GM23338 (cell line): ENCODE data around the gene MAPK8IP3. TPM values are rescaled to one million over a fixed set of nuclear protein-coding genes. Genes with fewer than 3 reads are reported as not detected.

Experiments used
- ATAC-seq: fragments of 200-7000 bp; cut with Tn5 transposase; 3 replicates; pipeline ENCODE4 v1.9.1; 2020
- DNase-seq: peaks from one replicate; pipeline ENCODE4 v3.0.0-alpha.2; 2015; ENCODE audit warnings: low spot score
- H2AFZ ChIP-seq: fragments of 200-600 bp; sonication (generic); 2 replicates; pipeline ENCODE4 v1.8.0; 2016; ENCODE audit warnings: antibody characterized with exemption, mild to moderate bottlenecking, moderate library complexity
- H3F3A ChIP-seq: fragments of 200-600 bp; sonication (generic); replicated peaks from 2 replicates; pipeline ENCODE4 v1.8.0; 2017; ENCODE audit warnings: antibody characterized with exemption, mixed run types, low read depth
- H3K27ac ChIP-seq: fragments of 200-600 bp; sonication (generic); 2 replicates; pipeline ENCODE4 v1.6.1; 2016; ENCODE audit warnings: low read depth
- H3K27me3 ChIP-seq: fragments of 200-600 bp; sonication (generic); 2 replicates; pipeline ENCODE4 v1.8.0; 2016; ENCODE audit warnings: mild to moderate bottlenecking, mixed run types, moderate library complexity; ENCODE audit not compliant: insufficient read depth
- H3K36me3 ChIP-seq: fragments of 200-600 bp; sonication (generic); 2 replicates; pipeline ENCODE4 v1.8.0; 2016; ENCODE audit warnings: mild to moderate bottlenecking; ENCODE audit not compliant: insufficient read depth
- H3K4me1 ChIP-seq: fragments of 200-600 bp; sonication (generic); 2 replicates; pipeline ENCODE4 v1.8.0; 2016; ENCODE audit warnings: mild to moderate bottlenecking, moderate library complexity; ENCODE audit not compliant: insufficient read depth
- H3K4me2 ChIP-seq: fragments of 200-600 bp; sonication (generic); 2 replicates; pipeline ENCODE4 v1.7.1; 2017; ENCODE audit warnings: mixed run types
- H3K4me3 ChIP-seq: fragments of 200-600 bp; sonication (generic); 2 replicates; pipeline ENCODE4 v1.6.1; 2016; ENCODE audit warnings: mixed run types
- H3K79me2 ChIP-seq: fragments of 200-600 bp; sonication (generic); replicated peaks from 2 replicates; pipeline ENCODE4 v1.8.0; 2017; ENCODE audit warnings: mild to moderate bottlenecking; ENCODE audit not compliant: insufficient read depth
- H3K9me2 ChIP-seq: fragments of 200-600 bp; sonication (generic); 2 replicates; pipeline ENCODE4 v1.8.0; 2017; ENCODE audit not compliant: insufficient read depth
- H4K20me1 ChIP-seq: fragments of 200-600 bp; sonication (generic); replicated peaks from 2 replicates; pipeline ENCODE4 v1.8.0; 2017; ENCODE audit warnings: mild to moderate bottlenecking; ENCODE audit not compliant: insufficient read depth
- H3K27ac Mint-ChIP-seq: 2 replicates; pipeline ENCODE4 v1.8.0; 2020; ENCODE audit warnings: inconsistent platforms, mild to moderate bottlenecking, moderate library complexity, mixed read lengths
- H3K27me3 Mint-ChIP-seq: 3 replicates; pipeline ENCODE4 v1.8.0; 2022; ENCODE audit warnings: low read depth, mild to moderate bottlenecking, moderate library complexity, mixed read lengths, inconsistent platforms; ENCODE audit not compliant: insufficient read depth, poor library complexity
- H3K36me3 Mint-ChIP-seq: 3 replicates; pipeline ENCODE4 v1.8.0; 2021; ENCODE audit warnings: low read depth, mild to moderate bottlenecking, inconsistent platforms, moderate library complexity, mixed read lengths
- H3K4me1 Mint-ChIP-seq: 3 replicates; pipeline ENCODE4 v1.8.0; 2020; ENCODE audit warnings: mild to moderate bottlenecking, inconsistent platforms, mixed read lengths
- H3K4me3 Mint-ChIP-seq: 3 replicates; pipeline ENCODE4 v1.8.0; 2021; ENCODE audit warnings: moderate library complexity, mild to moderate bottlenecking, inconsistent platforms, mixed read lengths
- H3K9me3 Mint-ChIP-seq: 3 replicates; pipeline ENCODE4 v1.8.0; 2020; ENCODE audit warnings: moderate library complexity, mild to moderate bottlenecking, inconsistent platforms, mixed read lengths
- CREB1 ChIP-seq: fragments of 250-450 bp; sonication (Bioruptor Pico); IDR thresholded peaks from 2 replicates; pipeline ENCODE4 v1.5.0; 2020; ENCODE audit warnings: low read depth, mild to moderate bottlenecking, moderate library complexity
- ETS1 ChIP-seq: IDR thresholded peaks from 2 replicates; pipeline ENCODE4 v1.6.1; 2016; ENCODE audit warnings: antibody characterized with exemption
- EZH2 ChIP-seq: fragments of 200-600 bp; sonication (generic); IDR thresholded peaks from one replicate; pipeline ENCODE4 v1.8.0; 2017; ENCODE audit warnings: antibody characterized with exemption, mild to moderate bottlenecking, low read depth; ENCODE audit not compliant: unreplicated experiment
- EZH2phosphoT487 ChIP-seq: fragments of 200-600 bp; sonication (generic); IDR thresholded peaks from one replicate; pipeline ENCODE4 v1.8.1; 2018; ENCODE audit warnings: antibody characterized with exemption; ENCODE audit not compliant: unreplicated experiment
- NANOG ChIP-seq: IDR thresholded peaks from 2 replicates; pipeline ENCODE4 v1.6.1; 2016; ENCODE audit warnings: antibody characterized with exemption, borderline replicate concordance
- POLR2AphosphoS5 ChIP-seq: IDR thresholded peaks from 2 replicates; pipeline ENCODE4 v1.6.1; 2016; ENCODE audit warnings: antibody characterized with exemption, low read depth
- STAT1 ChIP-seq: IDR thresholded peaks from one replicate; pipeline ENCODE4 v1.6.1; 2016; ENCODE audit warnings: antibody characterized with exemption; ENCODE audit not compliant: unreplicated experiment
- ZNF331 ChIP-seq: fragments of 250-450 bp; sonication (Bioruptor Pico); IDR thresholded peaks from 2 replicates; pipeline ENCODE4 v1.5.0; 2020; ENCODE audit warnings: low read depth, mild to moderate bottlenecking, moderate library complexity
- polyA plus RNA-seq: library from polyadenylated mRNA; unstranded; fragments of >200 nt; fragmentation: Nextera tagmentation; extraction: Ambion mirVana; gene quantifications from 2 replicates; pipeline ENCODE4 v1.2.1, GENCODE V29; 2016
- total RNA-seq: library from RNA; depleted of rRNA; stranded (reverse); fragments of >200 nt; shearing (Covaris generic); gene quantifications from 2 replicates; pipeline ENCODE4 v1.2.3, GENCODE V29; 2014
- TF ChIP-seq, protein P1 (sequence below), 2 experiments: fragments of 200-600 bp in 1 of 2; sonication (generic) in 1 of 2; conservative IDR thresholded peaks; 2 replicates each; pipeline versions ENCODE4 v1.5.1 to v1.6.1; 2016 to 2017; ENCODE audit warnings: antibody characterized with exemption in 2 of 2, low read depth in 2 of 2, mild to moderate bottlenecking in 2 of 2, moderate library complexity in 1 of 2
- TF ChIP-seq, protein P2 (sequence below): IDR thresholded peaks from one replicate; pipeline ENCODE4 v1.6.1; 2018; ENCODE audit warnings: antibody characterized with exemption; ENCODE audit not compliant: unreplicated experiment

MAPK8IP3 gene
- total and polyA plus RNA-seq, 2 experiments from 2014 or later = 11.3 to 58.4 TPM

DNA sequence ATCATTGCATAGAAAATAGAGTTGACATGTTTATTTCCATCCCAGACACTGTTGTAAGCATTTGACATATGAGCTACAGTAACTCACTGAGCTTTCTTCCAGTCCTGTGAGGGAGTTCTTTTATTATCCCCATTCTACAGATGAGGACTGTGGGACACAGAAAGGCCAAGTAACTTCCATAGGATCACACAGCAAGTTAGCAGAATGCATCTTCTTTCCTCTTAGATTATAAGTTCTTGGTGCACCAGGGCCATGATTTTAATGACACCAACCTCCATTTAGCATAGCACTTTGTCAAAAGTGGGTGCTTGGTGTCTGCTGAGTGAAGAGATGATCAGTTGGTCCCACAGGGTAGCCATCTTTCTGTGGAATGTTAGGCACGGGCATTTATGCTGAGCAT, 15.2 kb upstream of the MAPK8IP3 start:
- Mint-ChIP-seq H3K4me1 (no peaks in the 10 kb centered on the region), H3K27me3 (peaks cover 4% of the 10 kb centered on the region), H3K27ac (no peak overlapping the region), H3K9me3 (no peaks in the 10 kb centered on the region), H3K4me3 (no peak overlapping the region), H3K36me3 (peaks cover 92% of the 10 kb centered on the region)
- Histone ChIP-seq H3K27me3 (no peaks in the 10 kb centered on the region), H2AFZ (no peak overlapping the region), H3K79me2 (peaks cover 90% of the 10 kb centered on the region), H3K27ac (no peak overlapping the region), H3K4me3 (no peak overlapping the region), H3K9me2 (no peaks in the 10 kb centered on the region), H3K4me2 (no peak overlapping the region), H3K4me1 (no peaks in the 10 kb centered on the region), H3K36me3 (peaks cover 77% of the 10 kb centered on the region), H4K20me1 (peaks cover 75% of the 10 kb centered on the region), H3F3A (no peaks in the 10 kb centered on the region; the same call in 1 of the 2 replicates)
- DNase-seq = no peak
- ATAC-seq = no peak
- TF ChIP-seq, protein P1, sequence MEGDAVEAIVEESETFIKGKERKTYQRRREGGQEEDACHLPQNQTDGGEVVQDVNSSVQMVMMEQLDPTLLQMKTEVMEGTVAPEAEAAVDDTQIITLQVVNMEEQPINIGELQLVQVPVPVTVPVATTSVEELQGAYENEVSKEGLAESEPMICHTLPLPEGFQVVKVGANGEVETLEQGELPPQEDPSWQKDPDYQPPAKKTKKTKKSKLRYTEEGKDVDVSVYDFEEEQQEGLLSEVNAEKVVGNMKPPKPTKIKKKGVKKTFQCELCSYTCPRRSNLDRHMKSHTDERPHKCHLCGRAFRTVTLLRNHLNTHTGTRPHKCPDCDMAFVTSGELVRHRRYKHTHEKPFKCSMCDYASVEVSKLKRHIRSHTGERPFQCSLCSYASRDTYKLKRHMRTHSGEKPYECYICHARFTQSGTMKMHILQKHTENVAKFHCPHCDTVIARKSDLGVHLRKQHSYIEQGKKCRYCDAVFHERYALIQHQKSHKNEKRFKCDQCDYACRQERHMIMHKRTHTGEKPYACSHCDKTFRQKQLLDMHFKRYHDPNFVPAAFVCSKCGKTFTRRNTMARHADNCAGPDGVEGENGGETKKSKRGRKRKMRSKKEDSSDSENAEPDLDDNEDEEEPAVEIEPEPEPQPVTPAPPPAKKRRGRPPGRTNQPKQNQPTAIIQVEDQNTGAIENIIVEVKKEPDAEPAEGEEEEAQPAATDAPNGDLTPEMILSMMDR (conservative IDR thresholded peaks at IDR 0.05; ENCODE audit: low read depth in 2 of 2) = no peak
- TF ChIP-seq POLR2AphosphoS5 (no peak), ZNF331 (CRISPR knock-in tag) (no peak), EZH2phosphoT487 (no peak), ETS1 (no peak), STAT1 (no peak), NANOG (no peak), EZH2 (no peak)
- TF ChIP-seq, protein P2, sequence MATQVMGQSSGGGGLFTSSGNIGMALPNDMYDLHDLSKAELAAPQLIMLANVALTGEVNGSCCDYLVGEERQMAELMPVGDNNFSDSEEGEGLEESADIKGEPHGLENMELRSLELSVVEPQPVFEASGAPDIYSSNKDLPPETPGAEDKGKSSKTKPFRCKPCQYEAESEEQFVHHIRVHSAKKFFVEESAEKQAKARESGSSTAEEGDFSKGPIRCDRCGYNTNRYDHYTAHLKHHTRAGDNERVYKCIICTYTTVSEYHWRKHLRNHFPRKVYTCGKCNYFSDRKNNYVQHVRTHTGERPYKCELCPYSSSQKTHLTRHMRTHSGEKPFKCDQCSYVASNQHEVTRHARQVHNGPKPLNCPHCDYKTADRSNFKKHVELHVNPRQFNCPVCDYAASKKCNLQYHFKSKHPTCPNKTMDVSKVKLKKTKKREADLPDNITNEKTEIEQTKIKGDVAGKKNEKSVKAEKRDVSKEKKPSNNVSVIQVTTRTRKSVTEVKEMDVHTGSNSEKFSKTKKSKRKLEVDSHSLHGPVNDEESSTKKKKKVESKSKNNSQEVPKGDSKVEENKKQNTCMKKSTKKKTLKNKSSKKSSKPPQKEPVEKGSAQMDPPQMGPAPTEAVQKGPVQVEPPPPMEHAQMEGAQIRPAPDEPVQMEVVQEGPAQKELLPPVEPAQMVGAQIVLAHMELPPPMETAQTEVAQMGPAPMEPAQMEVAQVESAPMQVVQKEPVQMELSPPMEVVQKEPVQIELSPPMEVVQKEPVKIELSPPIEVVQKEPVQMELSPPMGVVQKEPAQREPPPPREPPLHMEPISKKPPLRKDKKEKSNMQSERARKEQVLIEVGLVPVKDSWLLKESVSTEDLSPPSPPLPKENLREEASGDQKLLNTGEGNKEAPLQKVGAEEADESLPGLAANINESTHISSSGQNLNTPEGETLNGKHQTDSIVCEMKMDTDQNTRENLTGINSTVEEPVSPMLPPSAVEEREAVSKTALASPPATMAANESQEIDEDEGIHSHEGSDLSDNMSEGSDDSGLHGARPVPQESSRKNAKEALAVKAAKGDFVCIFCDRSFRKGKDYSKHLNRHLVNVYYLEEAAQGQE = no peak

DNA sequence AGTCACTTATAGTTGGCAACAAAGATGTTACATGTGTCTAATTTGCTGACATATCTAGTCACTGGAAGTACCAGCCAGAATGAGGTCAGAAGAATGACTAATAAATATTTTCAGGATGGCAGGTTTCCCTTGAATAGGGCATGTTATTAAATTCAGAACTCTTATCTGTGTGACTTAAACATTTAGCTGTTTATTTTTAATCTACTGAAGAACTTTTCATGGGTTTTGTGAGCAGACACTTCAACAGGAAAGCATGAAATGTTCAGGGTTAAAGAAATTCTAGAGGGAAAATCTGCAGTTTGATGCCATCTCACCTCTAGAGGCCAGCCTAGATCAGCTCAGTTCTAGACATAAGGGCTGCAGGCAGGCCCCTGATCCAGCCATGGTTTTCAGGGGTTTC, 14.7 kb upstream of the MAPK8IP3 start:
- no peaks in the 10 kb centered on the region for H3K4me1 Mint-ChIP-seq
- no peak overlapping the region for H3K4me2 ChIP-seq
- H3K27ac Mint-ChIP-seq = no peak overlapping the region

More for the DNA sequence above, 14.7 kb upstream of the MAPK8IP3 start:
- TF ChIP-seq CREB1 (no peak), EZH2 (no peak)
- TF ChIP-seq, protein P2 = no peak
- TF ChIP-seq, protein P1 (conservative IDR thresholded peaks at IDR 0.05; ENCODE audit: low read depth in 2 of 2) = no peak
- Histone ChIP-seq H3K9me2 (no peaks in the 10 kb centered on the region), H3K27me3 (no peaks in the 10 kb centered on the region), H3K36me3 (peaks cover 77% of the 10 kb centered on the region), H3K27ac (no peak overlapping the region; the same call in 1 of the 2 replicates), H4K20me1 (peaks cover 75% of the 10 kb centered on the region), H3F3A (no peaks in the 10 kb centered on the region; the same call in 1 of the 2 replicates), H2AFZ (no peak overlapping the region), H3K4me1 (no peaks in the 10 kb centered on the region), H3K79me2 (peaks cover 90% of the 10 kb centered on the region), H3K4me3 (no peak overlapping the region)
- ATAC-seq (no peak), DNase-seq (no peak)
- H3K9me3 Mint-ChIP-seq = no peaks in the 10 kb centered on the region
- peaks cover 6% of the 10 kb centered on the region for H3K27me3 Mint-ChIP-seq
- H3K36me3 Mint-ChIP-seq = peaks cover 92% of the 10 kb centered on the region
- H3K4me3 Mint-ChIP-seq = no peak overlapping the region
